Mucosa of descending colon (tissue), 3 donors: ENCODE results near the gene SBF2. TPM values are rescaled to one million over a fixed set of nuclear protein-coding genes. Genes with fewer than 3 reads are reported as not detected.

Experiments used
- ATAC-seq: fragments of 200-7000 bp; cut with Tn5 transposase; one replicate; pipeline ENCODE4 v1.9.1; 2020; ENCODE audit warnings: mild to moderate bottlenecking, moderate library complexity
- DNase-seq, 3 donors: peaks; one replicate each; pipeline ENCODE4 v3.0.0-alpha.2; 2020
- H3K36me3 ChIP-seq: fragments of 200-600 bp; one replicate; pipeline ENCODE4 v1.8.0; 2021; ENCODE audit warnings: low read depth, mild to moderate bottlenecking
- H3K4me1 ChIP-seq: fragments of 200-600 bp; one replicate; pipeline ENCODE4 v1.8.0; 2021; ENCODE audit warnings: low read depth, mild to moderate bottlenecking
- H3K4me3 ChIP-seq: fragments of 200-600 bp; one replicate; pipeline ENCODE4 v1.8.0; 2021; ENCODE audit warnings: mild to moderate bottlenecking
- H3K9me3 ChIP-seq: fragments of 200-600 bp; one replicate; pipeline ENCODE4 v1.8.0; 2021; ENCODE audit warnings: mild to moderate bottlenecking
- intact Hi-C, 2 donors: fragments of 100-400 bp; cut with DNase I in 1 of 2; cut with micrococcal nuclease in 1 of 2; formaldehyde crosslinking; loops; one replicate each; pipeline versions ENCODE4 v1.11.0 to v1.11.1; 2022; cut with DNase I, micrococcal nuclease
- total RNA-seq, 3 donors: library from RNA; stranded (reverse); fragmentation: NEBNext Ultra II Directional in 2 of 3; extraction: Animal tissue kit (Norgen Biotek cat#: 25700) in 2 of 3; gene quantifications; one replicate each; pipeline versions ENCODE4 v1.2.1 to v1.2.4, GENCODE V29; 2021 to 2023
- TF ChIP-seq, protein P1 (sequence below): fragments of 200-600 bp; IDR thresholded peaks from one replicate; pipeline ENCODE4 v1.8.0; 2022; ENCODE audit warnings: antibody characterized with exemption, mild to moderate bottlenecking
- donor health status: DM: no; HTN: no; CAD: no; lungs with moderate emphysema.
- donor health status: DM: no; HTN: no; CAD: no.
- donor health status: DM: no; HTN: yes; CAD: no.

SBF2 gene
- total RNA-seq, 3 donors from 2014 or later, result 35.2 to 60.3 (median 48.2) TPM

DNA sequence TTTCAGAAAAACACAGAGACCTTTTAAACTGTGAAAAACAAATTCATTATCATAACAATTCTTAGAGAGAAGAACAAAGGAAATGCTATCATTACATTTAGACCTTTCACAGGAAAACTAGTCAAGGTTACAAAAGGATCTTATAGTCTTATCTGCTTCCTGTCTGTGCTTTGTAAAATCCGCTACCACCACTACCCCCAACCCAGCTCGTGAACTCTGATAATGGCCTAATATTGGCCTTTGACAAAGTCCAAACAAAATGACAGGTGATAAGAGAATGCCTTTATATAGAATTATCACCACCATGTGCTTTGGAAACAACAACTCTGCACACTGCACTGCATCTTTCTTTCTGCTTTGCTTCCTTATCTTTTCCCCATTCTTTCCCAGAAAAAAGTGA is 272.5 kb downstream of the SBF2 start:
- no peak for ATAC-seq
- Histone ChIP-seq H3K36me3 (no peaks in the 10 kb centered on the region), H3K9me3 (no peaks in the 10 kb centered on the region), H3K4me3 (no peak overlapping the region), H3K4me1 (peaks cover 4% of the 10 kb centered on the region)
- intact Hi-C loops, result no loop called here
- TF ChIP-seq, protein P1, sequence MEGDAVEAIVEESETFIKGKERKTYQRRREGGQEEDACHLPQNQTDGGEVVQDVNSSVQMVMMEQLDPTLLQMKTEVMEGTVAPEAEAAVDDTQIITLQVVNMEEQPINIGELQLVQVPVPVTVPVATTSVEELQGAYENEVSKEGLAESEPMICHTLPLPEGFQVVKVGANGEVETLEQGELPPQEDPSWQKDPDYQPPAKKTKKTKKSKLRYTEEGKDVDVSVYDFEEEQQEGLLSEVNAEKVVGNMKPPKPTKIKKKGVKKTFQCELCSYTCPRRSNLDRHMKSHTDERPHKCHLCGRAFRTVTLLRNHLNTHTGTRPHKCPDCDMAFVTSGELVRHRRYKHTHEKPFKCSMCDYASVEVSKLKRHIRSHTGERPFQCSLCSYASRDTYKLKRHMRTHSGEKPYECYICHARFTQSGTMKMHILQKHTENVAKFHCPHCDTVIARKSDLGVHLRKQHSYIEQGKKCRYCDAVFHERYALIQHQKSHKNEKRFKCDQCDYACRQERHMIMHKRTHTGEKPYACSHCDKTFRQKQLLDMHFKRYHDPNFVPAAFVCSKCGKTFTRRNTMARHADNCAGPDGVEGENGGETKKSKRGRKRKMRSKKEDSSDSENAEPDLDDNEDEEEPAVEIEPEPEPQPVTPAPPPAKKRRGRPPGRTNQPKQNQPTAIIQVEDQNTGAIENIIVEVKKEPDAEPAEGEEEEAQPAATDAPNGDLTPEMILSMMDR, result no peak
- DNase-seq, result no peak

GRCh38 chr11:10019906-10020682 is 273.9 kb downstream of the SBF2 start:
- TF ChIP-seq, protein P1, result no peak
- DNase-seq (peak in 2 of 3 donors; percentile 31 to 74), ATAC-seq (peak; percentile 88)
- Histone ChIP-seq H3K9me3 (no peaks in the 10 kb centered on the region), H3K4me1 (peaks cover 4% of the 10 kb centered on the region), H3K36me3 (no peaks in the 10 kb centered on the region), H3K4me3 (no peak overlapping the region)
- intact Hi-C loops, result no loop called here

DNA sequence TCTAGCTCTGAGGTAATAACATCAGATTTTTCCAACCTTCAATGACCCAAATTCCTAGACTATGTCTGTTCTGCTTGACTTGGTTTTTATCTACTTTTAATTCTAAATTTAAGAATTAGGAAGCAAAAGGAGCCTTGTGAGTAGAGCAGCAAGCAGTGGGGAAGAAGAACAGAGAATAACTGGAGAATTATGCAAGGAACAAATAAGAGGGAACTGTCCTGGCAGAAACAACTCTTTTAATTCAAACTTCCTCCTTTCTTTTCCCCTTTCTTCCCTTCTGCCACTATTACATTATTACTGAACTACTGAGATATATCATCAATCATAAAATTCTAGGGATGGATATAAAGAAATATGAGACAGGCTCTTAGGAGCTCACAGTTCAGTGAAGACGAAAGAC is 276.1 kb downstream of the SBF2 start:
- Histone ChIP-seq H3K36me3 (no peaks in the 10 kb centered on the region), H3K9me3 (no peaks in the 10 kb centered on the region), H3K4me1 (peaks cover 4% of the 10 kb centered on the region), H3K4me3 (no peak overlapping the region)
- intact Hi-C loops, result no loop called here
- TF ChIP-seq, protein P1, result no peak
- no peak for ATAC-seq
- DNase-seq, result no peak

GRCh38 chr11:10017050-10017449 is 277.0 kb downstream of the SBF2 start:
- DNase-seq (no peak), ATAC-seq (no peak)
- no peak overlapping the region for H3K4me3 ChIP-seq
- TF ChIP-seq, protein P1, result no peak
- no peaks in the 10 kb centered on the region for H3K36me3 ChIP-seq
- intact Hi-C loops, result no loop called here
- peaks cover 4% of the 10 kb centered on the region for H3K4me1 ChIP-seq
- H3K9me3 ChIP-seq, result peaks cover 4% of the 10 kb centered on the region

GRCh38 chr11:10012068-10012467 is 282.0 kb downstream of the SBF2 start:
- no peak for ATAC-seq
- Histone ChIP-seq H3K4me3 (no peak overlapping the region), H3K36me3 (no peaks in the 10 kb centered on the region), H3K4me1 (no peaks in the 10 kb centered on the region), H3K9me3 (peaks cover 23% of the 10 kb centered on the region)
- DNase-seq, result no peak
- intact Hi-C loops, result no loop called here
- TF ChIP-seq, protein P1, result no peak
